ENCODE measurements around the gene NAV3. TPM values are rescaled to one million over a fixed set of nuclear protein-coding genes. Genes with fewer than 3 reads are reported as not detected.

NAV3 gene
- total and polyA plus RNA-seq, 4 donors: 1.6 to 12.5 (median 5.6) TPM

DNA sequence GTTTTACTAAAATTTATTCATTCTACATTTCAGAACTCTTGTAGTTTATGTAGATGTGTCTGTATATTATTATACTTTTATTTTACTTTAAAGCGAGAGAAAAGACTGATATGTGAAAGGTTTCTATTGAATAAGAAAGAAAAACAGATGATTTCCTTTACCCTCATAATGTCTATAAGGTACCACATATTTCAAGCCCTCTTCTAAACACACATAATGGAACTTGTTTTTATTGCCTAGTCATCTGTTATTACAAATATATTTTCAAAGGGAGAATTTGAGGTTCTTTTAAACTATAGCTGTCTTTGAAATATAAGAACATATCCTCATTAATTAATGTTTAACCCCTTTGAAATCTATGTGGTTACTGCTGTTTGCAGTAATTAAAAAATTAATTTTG is 34.5 kb downstream of the NAV3 start:
- H3K36me3 ChIP-seq (ENCODE audit: control insufficient read depth in 4 of 4, insufficient read depth in 4 of 4, low read length in 4 of 4): no peaks in the 10 kb centered on the region
- no peak for ATAC-seq (ENCODE audit: insufficient read depth, low FRiP score)
- no peak overlapping the region for H3K4me3 ChIP-seq
- no peak overlapping the region for H3K27ac ChIP-seq (ENCODE audit: low read depth in 1 of 2, low read length in 1 of 2)
- DNase-seq: no peak
- 94 to 97% methylated on average over 1 of the region's 1 CpG for whole genome bisulfite sequencing, 2 donors
- no peak overlapping the region for H3K9ac ChIP-seq (ENCODE audit: insufficient read depth in 1 of 2, low read length in 2 of 2)
- H3K9me3 ChIP-seq (ENCODE audit: control insufficient read depth in 4 of 4, insufficient read depth in 3 of 4, low read length in 3 of 4): no peaks in the 10 kb centered on the region
- H3K27me3 ChIP-seq (ENCODE audit: control insufficient read depth in 3 of 3, insufficient read depth in 3 of 3, low read length in 2 of 3): no peaks in the 10 kb centered on the region
- TF ChIP-seq CTCF (IDR thresholded peaks at IDR 0.05; ENCODE audit: control extremely low read depth, extremely low read depth): no peak
- H3K4me1 ChIP-seq (ENCODE audit: control insufficient read depth in 5 of 5, insufficient read depth in 5 of 5, low read length in 5 of 5): peaks cover 0 to 20% (median 0%) of the 10 kb centered on the region in 5 donors

- Histone ChIP-seq H3K36me3 (ENCODE audit: control insufficient read depth in 4 of 4, insufficient read depth in 4 of 4, low read length in 4 of 4) (no peaks in the 10 kb centered on the region), H3K4me1 (ENCODE audit: control insufficient read depth in 5 of 5, insufficient read depth in 5 of 5, low read length in 5 of 5) (no peaks in the 10 kb centered on the region), H3K9me3 (ENCODE audit: control insufficient read depth in 4 of 4, insufficient read depth in 3 of 4, low read length in 3 of 4) (no peaks in the 10 kb centered on the region), H3K9ac (ENCODE audit: insufficient read depth in 1 of 2, low read length in 2 of 2) (no peak overlapping the region), H3K4me3 (no peak overlapping the region), H3K27me3 (ENCODE audit: control insufficient read depth in 3 of 3, insufficient read depth in 3 of 3, low read length in 2 of 3) (no peaks in the 10 kb centered on the region), H3K27ac (ENCODE audit: low read depth in 1 of 2, low read length in 1 of 2) (no peak overlapping the region)
- no peak for DNase-seq
- no peak for ATAC-seq (ENCODE audit: insufficient read depth, low FRiP score)
- TF ChIP-seq CTCF (IDR thresholded peaks at IDR 0.05; ENCODE audit: control extremely low read depth, extremely low read depth): no peak
- 88 to 92% methylated on average over 3 of the region's 3 CpGs for WGBS, 2 donors
Measured at GRCh38 chr12:77878901-77879300, 48.2 kb downstream of the NAV3 start.

DNA sequence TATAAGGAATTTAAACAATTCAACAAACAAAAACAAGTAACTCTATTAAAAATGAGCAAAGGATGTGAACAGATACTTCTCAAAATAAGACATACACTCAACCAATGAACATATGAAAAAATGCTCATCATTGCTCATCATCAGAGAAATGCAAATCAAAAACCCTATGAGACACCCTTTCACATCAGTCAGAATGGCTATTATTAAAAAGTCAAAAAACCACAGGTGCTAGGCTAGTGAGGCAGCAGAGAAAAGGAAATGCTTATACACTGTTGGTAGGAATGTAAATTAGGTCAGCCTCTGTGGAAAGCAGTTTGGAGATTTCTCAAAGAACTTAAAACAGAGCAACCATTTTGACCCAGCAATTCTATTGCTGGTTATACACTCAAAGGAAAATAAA is 52.0 kb downstream of the NAV3 start:
- no peaks in the 10 kb centered on the region for H3K9me3 ChIP-seq (ENCODE audit: control insufficient read depth in 4 of 4, insufficient read depth in 3 of 4, low read length in 3 of 4)
- DNase-seq (no peak), ATAC-seq (ENCODE audit: insufficient read depth, low FRiP score) (no peak)
- no peak overlapping the region for H3K4me3 ChIP-seq
- no peak overlapping the region for H3K9ac ChIP-seq (ENCODE audit: insufficient read depth in 1 of 2, low read length in 2 of 2)
- no peaks in the 10 kb centered on the region for H3K36me3 ChIP-seq (ENCODE audit: control insufficient read depth in 4 of 4, insufficient read depth in 4 of 4, low read length in 4 of 4)
- no peak overlapping the region for H3K27ac ChIP-seq (ENCODE audit: low read depth in 1 of 2, low read length in 1 of 2)
- no peak for TF ChIP-seq CTCF (IDR thresholded peaks at IDR 0.05; ENCODE audit: control extremely low read depth, extremely low read depth)
- no peaks in the 10 kb centered on the region for H3K27me3 ChIP-seq (ENCODE audit: control insufficient read depth in 3 of 3, insufficient read depth in 3 of 3, low read length in 2 of 3)
- no peaks in the 10 kb centered on the region for H3K4me1 ChIP-seq (ENCODE audit: control insufficient read depth in 5 of 5, insufficient read depth in 5 of 5, low read length in 5 of 5)

DNA sequence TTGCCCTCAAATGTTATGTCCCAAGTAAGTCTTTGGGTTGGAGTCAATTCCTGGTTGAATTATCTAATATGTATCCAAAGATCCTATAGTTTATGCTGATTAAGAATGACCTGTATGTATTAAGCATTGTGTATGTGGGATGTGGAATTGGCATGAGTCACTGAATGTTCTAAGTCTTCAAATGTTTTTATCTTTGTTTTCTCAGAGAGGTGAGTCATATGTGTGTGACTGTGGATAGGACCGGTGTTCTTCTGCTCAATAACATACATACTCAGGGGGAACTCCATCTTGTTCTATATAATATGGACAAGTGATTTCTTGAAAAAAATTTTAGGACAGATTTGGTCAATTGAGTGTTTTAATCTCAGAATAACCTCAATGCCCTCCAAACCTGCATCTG is 57.9 kb downstream of the NAV3 start:
- WGBS, 2 donors: 81 to 90% methylated on average over 1 of the region's 1 CpG
- Histone ChIP-seq H3K27me3 (ENCODE audit: control insufficient read depth in 3 of 3, insufficient read depth in 3 of 3, low read length in 2 of 3) (no peaks in the 10 kb centered on the region), H3K4me1 (ENCODE audit: control insufficient read depth in 5 of 5, insufficient read depth in 5 of 5, low read length in 5 of 5) (no peaks in the 10 kb centered on the region), H3K4me3 (no peak overlapping the region), H3K36me3 (ENCODE audit: control insufficient read depth in 4 of 4, insufficient read depth in 4 of 4, low read length in 4 of 4) (no peaks in the 10 kb centered on the region), H3K27ac (ENCODE audit: low read depth in 1 of 2, low read length in 1 of 2) (no peak overlapping the region), H3K9ac (ENCODE audit: insufficient read depth in 1 of 2, low read length in 2 of 2) (no peak overlapping the region), H3K9me3 (ENCODE audit: control insufficient read depth in 4 of 4, insufficient read depth in 3 of 4, low read length in 3 of 4) (no peaks in the 10 kb centered on the region)
- no peak for DNase-seq
- no peak for ATAC-seq (ENCODE audit: insufficient read depth, low FRiP score)
- no peak for TF ChIP-seq CTCF (IDR thresholded peaks at IDR 0.05; ENCODE audit: control extremely low read depth, extremely low read depth)

Data from lung (tissue), 12 donors.